Effector memory CD8-positive, alpha-beta T cell (primary cell): ENCODE measurements around the gene OSBPL6.
"Not testable (repeated sequence)": the region's sequence is repeated elsewhere in the genome, so short reads cannot be mapped to it uniquely, and the experiment has no call there.

Experiments used
- ATAC-seq: fragments of 150-1000 bp; cut with Tn5 transposase; replicated peaks from 2 replicates; pipeline ENCODE4 v1.10.0; 2021; ENCODE audit warnings: mild to moderate bottlenecking, moderate library complexity
- DNase-seq, 3 experiments: peaks; one replicate each; pipeline ENCODE4 v3.0.0; 2021
- H3K27ac Mint-ChIP-seq, 2 donors: one replicate each; pipeline ENCODE4 v1.8.0; 2022; ENCODE audit warnings: mild to moderate bottlenecking in 2 of 2, mixed read lengths in 2 of 2, moderate library complexity in 2 of 2
- H3K27me3 Mint-ChIP-seq, 2 donors: one replicate each; pipeline ENCODE4 v1.8.0; 2022; ENCODE audit warnings: mixed read lengths in 2 of 2
- H3K36me3 Mint-ChIP-seq: one replicate; pipeline ENCODE4 v1.8.0; 2022; ENCODE audit warnings: mild to moderate bottlenecking, moderate library complexity, mixed read lengths; ENCODE audit not compliant: insufficient read depth
- H3K4me1 Mint-ChIP-seq, 2 donors: one replicate each; pipeline ENCODE4 v1.8.0; 2022; ENCODE audit warnings: low read depth in 2 of 2, mixed read lengths in 2 of 2
- H3K4me3 Mint-ChIP-seq, 2 donors: one replicate each; pipeline ENCODE4 v1.8.0; 2022; ENCODE audit warnings: mild to moderate bottlenecking in 2 of 2, mixed read lengths in 2 of 2, moderate library complexity in 2 of 2
- H3K9me3 Mint-ChIP-seq, 2 donors: one replicate each; pipeline ENCODE4 v1.8.0; 2022; ENCODE audit warnings: mixed read lengths in 2 of 2

OSBPL6 gene

GRCh38 chr2:178413472-178414265 lies 219.4 kb downstream of the OSBPL6 start:
- no peaks in the 10 kb centered on the region for H3K27me3 Mint-ChIP-seq
- peak; percentile 80 for ATAC-seq
- H3K27ac Mint-ChIP-seq: peak overlapping the region; percentile 98 to 100
- H3K4me1 Mint-ChIP-seq: peaks cover 19 to 28% of the 10 kb centered on the region in 2 donors
- H3K4me3 Mint-ChIP-seq: peak overlapping the region; percentile 94 to 99
- no peaks in the 10 kb centered on the region for H3K9me3 Mint-ChIP-seq
- DNase-seq: peak; percentile 69 to 74 (median 70)
- H3K36me3 Mint-ChIP-seq: peaks cover 9% of the 10 kb centered on the region

GRCh38 chr2:178414266-178415247 lies 220.2 kb downstream of the OSBPL6 start:
- peak; percentile 67 to 74 (median 68) for DNase-seq
- Mint-ChIP-seq H3K36me3 (peaks cover 9% of the 10 kb centered on the region), H3K27me3 (no peaks in the 10 kb centered on the region), H3K4me3 (peak overlapping the region; percentile 94 to 99), H3K27ac (peak overlapping the region; percentile 98 to 100), H3K4me1 (peaks cover 19 to 28% of the 10 kb centered on the region in 2 donors), H3K9me3 (no peaks in the 10 kb centered on the region)
- peak; percentile 67 for ATAC-seq

GRCh38 chr2:178415979-178416378 lies 221.7 kb downstream of the OSBPL6 start:
- DNase-seq (no peak), ATAC-seq (no peak)
- H3K4me3 Mint-ChIP-seq: no peak overlapping the region
- H3K4me1 Mint-ChIP-seq: peaks cover 19 to 28% of the 10 kb centered on the region in 2 donors
- H3K9me3 Mint-ChIP-seq: no peaks in the 10 kb centered on the region
- peaks cover 9% of the 10 kb centered on the region for H3K36me3 Mint-ChIP-seq
- H3K27me3 Mint-ChIP-seq: no peaks in the 10 kb centered on the region
- no peak overlapping the region for H3K27ac Mint-ChIP-seq

- no peak for ATAC-seq
- no peak overlapping the region for H3K4me3 Mint-ChIP-seq
Measured at GRCh38 chr2:178417916-178418315, 223.6 kb downstream of the OSBPL6 start.

GRCh38 chr2:178418426-178418825 lies 224.1 kb downstream of the OSBPL6 start:
- Mint-ChIP-seq H3K36me3 (peaks cover 7% of the 10 kb centered on the region), H3K27ac (no peak overlapping the region), H3K4me3 (no peak overlapping the region), H3K9me3 (no peaks in the 10 kb centered on the region), H3K4me1 (peaks cover 14 to 22% of the 10 kb centered on the region in 2 donors), H3K27me3 (no peaks in the 10 kb centered on the region)
- ATAC-seq (no peak), DNase-seq (no peak)

More at GRCh38 chr2:178417916-178418315, 223.6 kb downstream of the OSBPL6 start:
- Mint-ChIP-seq H3K27ac (no peak overlapping the region), H3K4me1 (peaks cover 19 to 27% of the 10 kb centered on the region in 2 donors), H3K27me3 (no peaks in the 10 kb centered on the region), H3K9me3 (no peaks in the 10 kb centered on the region), H3K36me3 (peaks cover 9% of the 10 kb centered on the region)
- DNase-seq: no peak

GRCh38 chr2:178419123-178419522 lies 224.8 kb downstream of the OSBPL6 start:
- no peaks in the 10 kb centered on the region for H3K27me3 Mint-ChIP-seq
- ATAC-seq: no peak
- no peak overlapping the region for H3K4me3 Mint-ChIP-seq
- DNase-seq: no peak
- H3K27ac Mint-ChIP-seq: no peak overlapping the region
- peaks cover 14 to 16% of the 10 kb centered on the region in 2 donors for H3K4me1 Mint-ChIP-seq
- no peaks in the 10 kb centered on the region for H3K9me3 Mint-ChIP-seq
- H3K36me3 Mint-ChIP-seq: peaks cover 3% of the 10 kb centered on the region

- ATAC-seq: no peak
- no peaks in the 10 kb centered on the region for H3K9me3 Mint-ChIP-seq
- no peaks in the 10 kb centered on the region for H3K27me3 Mint-ChIP-seq
- H3K27ac Mint-ChIP-seq: no peak overlapping the region
- H3K4me1 Mint-ChIP-seq: peaks cover 2 to 4% of the 10 kb centered on the region in 2 donors
- H3K4me3 Mint-ChIP-seq: no peak overlapping the region
- H3K36me3 Mint-ChIP-seq: no peaks in the 10 kb centered on the region
- DNase-seq: no peak
Measured at GRCh38 chr2:178420463-178420999, 226.2 kb downstream of the OSBPL6 start.

- no peak for ATAC-seq
- H3K36me3 Mint-ChIP-seq: peaks cover 5% of the 10 kb centered on the region
Measured at GRCh38 chr2:178422097-178422496, 227.8 kb downstream of the OSBPL6 start.

GRCh38 chr2:178423746-178424145 lies 229.4 kb downstream of the OSBPL6 start:
- DNase-seq, H3K27ac Mint-ChIP-seq, H3K4me3 Mint-ChIP-seq, ATAC-seq, H3K4me1 Mint-ChIP-seq, H3K9me3 Mint-ChIP-seq, H3K27me3 Mint-ChIP-seq: not testable (repeated sequence)
- peaks cover 13% of the 10 kb centered on the region for H3K36me3 Mint-ChIP-seq

More at GRCh38 chr2:178422097-178422496, 227.8 kb downstream of the OSBPL6 start:
- Mint-ChIP-seq H3K4me1 (peaks cover 0 to 2% of the 10 kb centered on the region in 2 donors), H3K27me3 (no peaks in the 10 kb centered on the region), H3K9me3 (no peaks in the 10 kb centered on the region), H3K27ac (no peak overlapping the region), H3K4me3 (no peak overlapping the region)
- no peak for DNase-seq

- H3K36me3 Mint-ChIP-seq: peaks cover 16% of the 10 kb centered on the region
- no peak overlapping the region for H3K27ac Mint-ChIP-seq
- no peak overlapping the region for H3K4me3 Mint-ChIP-seq
- no peaks in the 10 kb centered on the region for H3K27me3 Mint-ChIP-seq
- H3K4me1 Mint-ChIP-seq: peaks cover 0 to 2% of the 10 kb centered on the region in 2 donors
- DNase-seq: no peak
- H3K9me3 Mint-ChIP-seq: no peaks in the 10 kb centered on the region
- ATAC-seq: no peak
Measured at GRCh38 chr2:178425255-178425827, 231.0 kb downstream of the OSBPL6 start.

GRCh38 chr2:178426388-178426787 lies 232.1 kb downstream of the OSBPL6 start:
- ATAC-seq (no peak), DNase-seq (no peak)
- H3K9me3 Mint-ChIP-seq: no peaks in the 10 kb centered on the region
- H3K27ac Mint-ChIP-seq: no peak overlapping the region
- H3K4me1 Mint-ChIP-seq: peaks cover 0 to 2% of the 10 kb centered on the region in 2 donors
- no peaks in the 10 kb centered on the region for H3K27me3 Mint-ChIP-seq
- H3K4me3 Mint-ChIP-seq: no peak overlapping the region
- H3K36me3 Mint-ChIP-seq: peaks cover 27% of the 10 kb centered on the region

- DNase-seq (no peak), ATAC-seq (no peak)
- Mint-ChIP-seq H3K27ac (no peak overlapping the region), H3K36me3 (peaks cover 31% of the 10 kb centered on the region), H3K4me1 (peaks cover 0 to 2% of the 10 kb centered on the region in 2 donors), H3K4me3 (no peak overlapping the region), H3K9me3 (no peaks in the 10 kb centered on the region), H3K27me3 (no peaks in the 10 kb centered on the region)
Measured at GRCh38 chr2:178427458-178427857, 233.1 kb downstream of the OSBPL6 start.

- ATAC-seq (no peak), DNase-seq (no peak)
- Mint-ChIP-seq H3K27me3 (no peaks in the 10 kb centered on the region), H3K9me3 (no peaks in the 10 kb centered on the region), H3K36me3 (peaks cover 39% of the 10 kb centered on the region), H3K4me3 (no peak overlapping the region), H3K4me1 (peaks cover 0 to 2% of the 10 kb centered on the region in 2 donors), H3K27ac (peak overlapping the region in 1 of 2 donors; percentile 11)
Measured at GRCh38 chr2:178428396-178428806, 234.1 kb downstream of the OSBPL6 start.
